Neural crest cell (in vitro differentiated cells): ENCODE measurements around the gene CNST. TPM values are rescaled to one million over a fixed set of nuclear protein-coding genes. Genes with fewer than 3 reads are reported as not detected.
"Not testable (repeated sequence)": the region's sequence is repeated elsewhere in the genome, so short reads cannot be mapped to it uniquely, and the experiment has no call there.

ENCODE experiments used
- DNase-seq: peaks from one replicate; pipeline ENCODE4 v3.0.0; 2021; ENCODE audit warnings: low read depth, mixed read lengths, low spot score
- H3K27ac Mint-ChIP-seq: one replicate; pipeline ENCODE4 v1.8.0; 2021; ENCODE audit warnings: mild to moderate bottlenecking, mixed read lengths; ENCODE audit not compliant: unreplicated experiment
- H3K27me3 Mint-ChIP-seq: 2 replicates; pipeline ENCODE4 v1.8.0; 2021; ENCODE audit warnings: low read depth, mild to moderate bottlenecking, mixed read lengths
- H3K36me3 Mint-ChIP-seq: 2 replicates; pipeline ENCODE4 v1.8.0; 2021; ENCODE audit warnings: low read depth, mild to moderate bottlenecking, mixed read lengths
- H3K4me1 Mint-ChIP-seq: 2 replicates; pipeline ENCODE4 v1.8.0; 2021; ENCODE audit warnings: mixed read lengths
- H3K4me3 Mint-ChIP-seq: one replicate; pipeline ENCODE4 v1.8.0; 2021; ENCODE audit warnings: mild to moderate bottlenecking, mixed read lengths
- H3K9me3 Mint-ChIP-seq: 2 replicates; pipeline ENCODE4 v1.8.0; 2021; ENCODE audit warnings: mixed read lengths
- CTCF ChIP-seq: fragments of 200-600 bp; sonication (generic); conservative IDR thresholded peaks from 2 replicates; pipeline ENCODE4 v1.5.0; 2021; ENCODE audit warnings: antibody characterized with exemption, mild to moderate bottlenecking
- total RNA-seq: library from RNA; stranded (reverse); gene quantifications from 2 replicates; pipeline ENCODE4 v1.2.1, GENCODE V29; 2021

The CNST gene
- total RNA-seq, 1 donor from 2014 or later, result 20.5 TPM

- peaks cover 15% of the 10 kb centered on the region for H3K36me3 Mint-ChIP-seq
- no peak for TF ChIP-seq CTCF
- H3K4me1 Mint-ChIP-seq, result peaks cover 11% of the 10 kb centered on the region
- no peak overlapping the region for H3K27ac Mint-ChIP-seq
- H3K4me3 Mint-ChIP-seq, result no peak overlapping the region
- H3K9me3 Mint-ChIP-seq, result peaks cover 3% of the 10 kb centered on the region
- no peaks in the 10 kb centered on the region for H3K27me3 Mint-ChIP-seq
- DNase-seq, result no peak
Observed at GRCh38 chr1:246588159-246588721, 22.0 kb downstream of the CNST start.

- not testable (repeated sequence) for H3K9me3 Mint-ChIP-seq, H3K4me1 Mint-ChIP-seq, H3K27ac Mint-ChIP-seq, H3K27me3 Mint-ChIP-seq, H3K4me3 Mint-ChIP-seq, DNase-seq
- H3K36me3 Mint-ChIP-seq, result peaks cover 15% of the 10 kb centered on the region
Observed at GRCh38 chr1:246589919-246590318, 23.7 kb downstream of the CNST start.

GRCh38 chr1:246591047-246591446, 24.8 kb downstream of the CNST start:
- Mint-ChIP-seq H3K27me3 (no peaks in the 10 kb centered on the region), H3K27ac (no peak overlapping the region), H3K4me1 (peaks cover 5% of the 10 kb centered on the region), H3K36me3 (peaks cover 15% of the 10 kb centered on the region), H3K4me3 (no peak overlapping the region), H3K9me3 (peaks cover 3% of the 10 kb centered on the region)
- no peak for DNase-seq
- no peak for TF ChIP-seq CTCF

GRCh38 chr1:246591504-246591903, 25.2 kb downstream of the CNST start:
- no peak overlapping the region for H3K27ac Mint-ChIP-seq
- peaks cover 5% of the 10 kb centered on the region for H3K4me1 Mint-ChIP-seq
- no peak for TF ChIP-seq CTCF
- H3K27me3 Mint-ChIP-seq, result no peaks in the 10 kb centered on the region
- H3K9me3 Mint-ChIP-seq, result peaks cover 3% of the 10 kb centered on the region
- H3K36me3 Mint-ChIP-seq, result peaks cover 15% of the 10 kb centered on the region
- no peak for DNase-seq
- H3K4me3 Mint-ChIP-seq, result no peak overlapping the region

- peaks cover 3% of the 10 kb centered on the region for H3K9me3 Mint-ChIP-seq
- no peak for DNase-seq
- peaks cover 5% of the 10 kb centered on the region for H3K4me1 Mint-ChIP-seq
- no peak overlapping the region for H3K27ac Mint-ChIP-seq
- H3K4me3 Mint-ChIP-seq, result no peak overlapping the region
- TF ChIP-seq CTCF, result no peak
- H3K27me3 Mint-ChIP-seq, result no peaks in the 10 kb centered on the region
- peaks cover 15% of the 10 kb centered on the region for H3K36me3 Mint-ChIP-seq
Observed at GRCh38 chr1:246591958-246592357, 25.7 kb downstream of the CNST start.

- H3K27me3 Mint-ChIP-seq, result no peaks in the 10 kb centered on the region
- TF ChIP-seq CTCF, result no peak
- H3K36me3 Mint-ChIP-seq, result peaks cover 15% of the 10 kb centered on the region
- peaks cover 3% of the 10 kb centered on the region for H3K9me3 Mint-ChIP-seq
- H3K4me3 Mint-ChIP-seq, result no peak overlapping the region
- H3K4me1 Mint-ChIP-seq, result peaks cover 2% of the 10 kb centered on the region
- no peak overlapping the region for H3K27ac Mint-ChIP-seq
- DNase-seq, result no peak
Observed at GRCh38 chr1:246592695-246593094, 26.4 kb downstream of the CNST start.
